WTC11 (cell line): Measurements from ENCODE around the gene FBXO3.

ENCODE experiments used
- CTCF ChIP-seq: fragments of 200-600 bp; IDR thresholded peaks from 2 replicates; pipeline ENCODE4 v1.8.0; 2022; ENCODE audit warnings: antibody characterized with exemption
- SP1 ChIP-seq: sonication (generic); formaldehyde crosslinking; conservative IDR thresholded peaks from 2 replicates; pipeline ENCODE4 v1.8.1; 2022; ENCODE audit warnings: missing genetic modification reagents
- ZBTB43 ChIP-seq: sonication (generic); formaldehyde crosslinking; IDR thresholded peaks from 2 replicates; pipeline ENCODE4 v1.8.1; 2023; ENCODE audit warnings: mild to moderate bottlenecking, missing genetic modification reagents
- ZNF416 ChIP-seq: fragments of 250-450 bp; sonication (Bioruptor Pico); IDR thresholded peaks from 2 replicates; pipeline ENCODE4 v1.9.0; 2021; ENCODE audit warnings: mild to moderate bottlenecking, inconsistent platforms
- TF ChIP-seq, protein P1 (sequence below): sonication (generic); formaldehyde crosslinking; IDR thresholded peaks from 2 replicates; pipeline ENCODE4 v1.8.1; 2023; ENCODE audit warnings: mild to moderate bottlenecking, missing genetic modification reagents, borderline replicate concordance

- TF ChIP-seq CTCF (no peak), ZBTB43 (CRISPR knock-in tag) (no peak), SP1 (no peak), ZNF416 (CRISPR knock-in tag) (no peak)
- TF ChIP-seq, protein P1, sequence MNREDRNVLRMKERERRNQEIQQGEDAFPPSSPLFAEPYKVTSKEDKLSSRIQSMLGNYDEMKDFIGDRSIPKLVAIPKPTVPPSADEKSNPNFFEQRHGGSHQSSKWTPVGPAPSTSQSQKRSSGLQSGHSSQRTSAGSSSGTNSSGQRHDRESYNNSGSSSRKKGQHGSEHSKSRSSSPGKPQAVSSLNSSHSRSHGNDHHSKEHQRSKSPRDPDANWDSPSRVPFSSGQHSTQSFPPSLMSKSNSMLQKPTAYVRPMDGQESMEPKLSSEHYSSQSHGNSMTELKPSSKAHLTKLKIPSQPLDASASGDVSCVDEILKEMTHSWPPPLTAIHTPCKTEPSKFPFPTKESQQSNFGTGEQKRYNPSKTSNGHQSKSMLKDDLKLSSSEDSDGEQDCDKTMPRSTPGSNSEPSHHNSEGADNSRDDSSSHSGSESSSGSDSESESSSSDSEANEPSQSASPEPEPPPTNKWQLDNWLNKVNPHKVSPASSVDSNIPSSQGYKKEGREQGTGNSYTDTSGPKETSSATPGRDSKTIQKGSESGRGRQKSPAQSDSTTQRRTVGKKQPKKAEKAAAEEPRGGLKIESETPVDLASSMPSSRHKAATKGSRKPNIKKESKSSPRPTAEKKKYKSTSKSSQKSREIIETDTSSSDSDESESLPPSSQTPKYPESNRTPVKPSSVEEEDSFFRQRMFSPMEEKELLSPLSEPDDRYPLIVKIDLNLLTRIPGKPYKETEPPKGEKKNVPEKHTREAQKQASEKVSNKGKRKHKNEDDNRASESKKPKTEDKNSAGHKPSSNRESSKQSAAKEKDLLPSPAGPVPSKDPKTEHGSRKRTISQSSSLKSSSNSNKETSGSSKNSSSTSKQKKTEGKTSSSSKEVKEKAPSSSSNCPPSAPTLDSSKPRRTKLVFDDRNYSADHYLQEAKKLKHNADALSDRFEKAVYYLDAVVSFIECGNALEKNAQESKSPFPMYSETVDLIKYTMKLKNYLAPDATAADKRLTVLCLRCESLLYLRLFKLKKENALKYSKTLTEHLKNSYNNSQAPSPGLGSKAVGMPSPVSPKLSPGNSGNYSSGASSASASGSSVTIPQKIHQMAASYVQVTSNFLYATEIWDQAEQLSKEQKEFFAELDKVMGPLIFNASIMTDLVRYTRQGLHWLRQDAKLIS, result no peak
Observed at GRCh38 chr11:33699515-33700062, 74.7 kb downstream of the FBXO3 start.
